Measurements from ENCODE around the gene PRRT1B.

DNA sequence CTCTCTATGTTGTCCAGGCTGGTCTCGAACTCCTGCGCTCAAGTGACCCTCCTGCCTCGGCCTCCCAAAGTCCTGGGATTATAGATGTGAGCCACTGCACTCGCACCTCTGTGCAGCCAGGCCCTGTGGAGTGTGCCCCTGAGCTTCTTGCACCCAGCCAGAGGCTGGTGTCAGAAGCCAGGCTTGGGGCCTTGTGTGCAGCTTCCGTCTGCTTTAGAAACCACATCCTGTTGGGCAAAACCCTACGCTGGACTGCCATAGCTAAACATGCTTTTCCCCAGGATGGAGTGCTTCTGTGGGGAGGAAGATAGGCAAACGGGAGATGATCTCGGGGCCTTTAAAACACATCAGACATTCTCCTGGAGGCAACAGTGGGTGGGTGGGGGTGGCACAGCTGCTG lies 40.1 kb downstream of the PRRT1B start:
- TF ChIP-seq POLR2A (IDR thresholded peaks at IDR 0.05; ENCODE audit: low read length) = no peak
- no peak for TF ChIP-seq GATA1 (IDR thresholded peaks at IDR 0.05; ENCODE audit: low read depth, low read length)

Data from erythroblast (primary cell).